HG02973 (cell line): ENCODE data around the gene ZNF227.
"Not testable (repeated sequence)": the region's sequence is repeated elsewhere in the genome, so short reads cannot be mapped to it uniquely, and the experiment has no call there.

Source experiments
- ATAC-seq: cut with Tn5 transposase; IDR thresholded peaks from one replicate; pipeline ENCODE4 v1.9.1; 2021; ENCODE audit warnings: moderate library complexity; ENCODE audit not compliant: unreplicated experiment

The ZNF227 gene

GRCh38 chr19:44236384-44236783, 24.1 kb downstream of the ZNF227 start:
- ATAC-seq = no peak

DNA sequence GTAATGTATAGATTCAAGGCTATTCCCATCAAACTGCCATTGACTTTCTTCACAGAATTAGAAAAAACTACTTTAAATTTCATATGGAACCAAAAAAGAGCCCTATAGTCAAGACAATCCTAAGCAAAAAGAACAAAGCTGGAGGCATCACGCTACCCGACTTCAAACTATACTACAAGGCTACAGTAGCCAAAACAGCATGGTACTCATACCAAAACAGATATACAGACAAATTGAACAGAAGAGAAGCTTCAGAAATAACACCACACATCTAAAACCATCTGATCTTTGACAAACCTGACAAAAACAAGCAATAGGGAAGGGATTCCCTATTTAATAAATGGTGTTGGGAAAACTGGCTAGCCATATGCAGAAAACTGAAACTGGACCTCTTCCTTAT, 40.0 kb downstream of the ZNF227 start:
- ATAC-seq = not testable (repeated sequence)

- not testable (repeated sequence) for ATAC-seq
These were observed 41.1 kb downstream of the ZNF227 start for GRCh38 chr19:44253392-44253791.

- ATAC-seq = no peak
These were observed 42.2 kb downstream of the ZNF227 start for GRCh38 chr19:44254496-44254895.

DNA sequence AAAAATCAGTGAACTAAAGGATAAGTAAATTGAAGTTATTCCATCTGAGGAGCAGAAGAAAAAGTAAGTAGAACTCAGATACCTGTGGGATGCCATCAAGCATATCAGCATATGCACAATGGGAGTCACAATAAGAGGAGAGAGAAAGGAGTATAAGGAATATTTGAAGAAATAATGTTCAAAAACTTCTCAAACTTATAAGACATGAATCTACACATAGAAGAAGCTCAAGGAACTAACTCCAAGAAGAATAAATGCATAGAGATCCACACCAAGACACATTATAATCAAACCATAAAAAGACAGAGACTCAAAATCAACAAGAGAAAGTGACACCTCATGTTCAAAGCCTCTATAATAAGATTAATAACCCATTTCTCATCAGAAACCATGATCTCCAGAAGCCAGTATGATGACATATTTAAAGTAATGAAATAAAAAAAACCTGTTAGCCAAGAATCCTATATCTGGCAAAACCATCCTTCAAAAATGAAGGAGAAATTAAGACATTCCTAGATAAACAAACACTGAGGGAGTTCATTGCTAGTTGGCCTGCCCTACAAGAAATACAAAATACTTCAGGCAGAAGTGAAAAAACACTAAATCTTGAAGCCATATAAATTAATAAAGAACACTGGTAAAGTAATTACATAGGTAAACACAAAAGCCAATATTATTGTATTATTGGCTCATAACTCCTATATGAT, 43.5 kb downstream of the ZNF227 start:
- ATAC-seq = no peak

DNA sequence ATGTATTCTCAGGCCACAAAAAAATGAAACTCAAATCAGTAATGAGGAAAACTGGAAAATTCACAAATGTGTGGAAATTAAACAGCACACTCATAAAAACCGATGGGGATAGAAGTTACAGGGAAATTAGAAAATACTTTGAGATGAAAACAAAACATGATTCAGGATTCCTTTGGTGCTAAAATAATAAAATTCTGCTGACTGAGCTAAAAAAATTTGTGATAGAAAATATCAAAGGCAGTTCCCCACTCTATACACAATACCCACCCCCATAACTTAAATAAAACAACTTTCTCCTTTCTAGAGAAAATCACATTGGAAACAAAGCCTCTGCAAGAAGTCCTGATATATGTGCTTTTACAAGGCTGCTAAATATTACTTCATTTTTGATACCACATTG, 45.8 kb downstream of the ZNF227 start:
- no peak for ATAC-seq

DNA sequence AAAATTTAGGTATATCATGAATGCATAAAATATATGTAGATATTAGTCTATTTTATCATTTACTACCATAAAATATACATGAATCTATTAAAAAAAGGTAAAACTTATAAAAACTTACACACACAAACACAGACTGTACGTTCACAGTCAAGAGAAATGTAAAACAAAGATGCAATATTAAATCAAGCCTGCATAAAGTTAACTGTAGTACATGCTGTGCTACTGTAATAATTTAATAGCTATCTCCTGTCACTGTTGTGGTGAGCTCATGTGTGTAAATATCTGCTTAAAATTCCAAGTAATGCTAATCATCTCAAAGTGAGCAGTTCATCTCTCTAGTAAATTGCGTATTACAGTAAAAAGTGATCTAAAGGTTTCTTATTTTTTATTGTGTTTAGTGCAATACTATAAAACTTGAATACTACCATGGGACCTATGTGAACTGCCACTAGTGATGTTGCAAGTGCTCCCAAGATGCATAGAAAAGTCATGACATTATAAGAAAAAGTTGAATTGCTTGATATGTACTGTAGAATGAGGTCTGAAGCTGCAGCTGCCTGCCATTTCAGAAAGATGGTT, 46.6 kb downstream of the ZNF227 start:
- no peak for ATAC-seq

GRCh38 chr19:44260343-44260681, 48.0 kb downstream of the ZNF227 start:
- ATAC-seq = no peak

- ATAC-seq = no peak
These were observed 48.5 kb downstream of the ZNF227 start for GRCh38 chr19:44260695-44261446.

GRCh38 chr19:44277331-44277730, 65.0 kb downstream of the ZNF227 start:
- ATAC-seq = no peak

DNA sequence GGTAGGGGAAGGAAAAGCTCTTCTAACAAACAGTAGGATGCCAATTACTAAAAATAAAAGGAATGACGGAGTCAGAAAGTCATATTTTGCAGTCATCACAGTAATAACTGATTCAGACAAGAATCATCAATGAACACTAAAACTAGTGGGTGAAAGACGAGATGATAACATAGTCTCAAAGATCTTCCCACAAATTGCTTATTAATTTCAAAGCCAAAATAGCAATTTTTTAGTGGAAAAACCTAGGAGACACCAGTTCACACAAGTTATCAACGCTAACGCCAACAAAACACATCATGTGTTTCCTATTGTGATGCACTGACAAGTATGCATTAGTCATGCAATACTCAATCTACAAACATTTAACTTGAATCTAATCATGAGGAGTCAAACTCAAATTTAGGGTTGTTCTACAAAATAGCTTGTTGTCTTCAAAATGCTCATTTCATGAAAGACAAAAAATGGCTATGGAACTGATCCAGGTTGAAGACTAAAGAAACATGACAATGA, 65.9 kb downstream of the ZNF227 start:
- no peak for ATAC-seq

DNA sequence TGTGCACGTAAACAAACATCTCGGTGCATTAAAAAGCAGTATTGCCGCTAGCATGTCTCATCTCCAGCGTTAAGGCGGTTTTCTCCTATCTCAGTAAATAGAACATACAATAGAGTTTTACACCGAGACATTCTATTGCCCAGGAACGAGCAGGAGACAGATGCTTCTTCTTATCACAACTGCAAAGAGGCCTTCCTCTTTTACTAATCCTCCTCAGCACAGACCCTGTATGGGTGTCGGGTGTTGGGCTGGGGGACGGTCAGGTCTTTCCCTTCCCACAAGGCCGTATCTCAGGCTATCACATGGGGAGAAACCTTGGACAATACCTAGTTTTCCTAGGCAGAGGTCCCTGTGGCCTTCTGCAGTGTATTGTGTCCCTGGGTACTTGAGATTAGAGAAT, 68.6 kb downstream of the ZNF227 start:
- ATAC-seq = no peak

GRCh38 chr19:44282846-44283245, 70.5 kb downstream of the ZNF227 start:
- ATAC-seq = no peak

- no peak for ATAC-seq
These were observed 72.6 kb downstream of the ZNF227 start for GRCh38 chr19:44284968-44285367.
